HG03378 (cell line): ENCODE data around the gene CDH13.

Source experiments
- ATAC-seq: cut with Tn5 transposase; IDR thresholded peaks from one replicate; pipeline ENCODE4 v1.9.1; 2021; ENCODE audit warnings: mild to moderate bottlenecking, moderate library complexity; ENCODE audit not compliant: unreplicated experiment

CDH13 gene

GRCh38 chr16:83266848-83267553 lies 640.2 kb downstream of the CDH13 start:
- ATAC-seq: no peak

GRCh38 chr16:83268169-83268568 lies 641.4 kb downstream of the CDH13 start:
- no peak for ATAC-seq

GRCh38 chr16:83269048-83269447 lies 642.3 kb downstream of the CDH13 start:
- no peak for ATAC-seq

GRCh38 chr16:83269541-83269940 lies 642.8 kb downstream of the CDH13 start:
- no peak for ATAC-seq

- ATAC-seq: no peak
Measured at GRCh38 chr16:83270061-83270460, 643.3 kb downstream of the CDH13 start.

- ATAC-seq: no peak
Measured at GRCh38 chr16:83270640-83271039, 643.9 kb downstream of the CDH13 start.

GRCh38 chr16:83271123-83271522 lies 644.4 kb downstream of the CDH13 start:
- ATAC-seq: no peak

GRCh38 chr16:83271970-83272575 lies 645.3 kb downstream of the CDH13 start:
- ATAC-seq: no peak

GRCh38 chr16:83272843-83273242 lies 646.1 kb downstream of the CDH13 start:
- ATAC-seq: no peak

GRCh38 chr16:83273504-83274173 lies 646.9 kb downstream of the CDH13 start:
- no peak for ATAC-seq

GRCh38 chr16:83279251-83279650 lies 652.5 kb downstream of the CDH13 start:
- ATAC-seq: no peak

GRCh38 chr16:83285921-83286320 lies 659.2 kb downstream of the CDH13 start:
- no peak for ATAC-seq

- ATAC-seq: no peak
Measured at GRCh38 chr16:83296505-83296904, 669.7 kb downstream of the CDH13 start.

- ATAC-seq: no peak
Measured at GRCh38 chr16:83298541-83298940, 671.8 kb downstream of the CDH13 start.

- no peak for ATAC-seq
Measured at GRCh38 chr16:83300326-83300725, 673.6 kb downstream of the CDH13 start.

- ATAC-seq: no peak
Measured at GRCh38 chr16:83301971-83302370, 675.2 kb downstream of the CDH13 start.

GRCh38 chr16:83302853-83303252 lies 676.1 kb downstream of the CDH13 start:
- no peak for ATAC-seq

- ATAC-seq: no peak
Measured at GRCh38 chr16:83305092-83305491, 678.3 kb downstream of the CDH13 start.

- ATAC-seq: no peak
Measured at GRCh38 chr16:83306961-83307593, 680.3 kb downstream of the CDH13 start.

- ATAC-seq: no peak
Measured at GRCh38 chr16:83307594-83307992, 680.8 kb downstream of the CDH13 start.

GRCh38 chr16:83308414-83308813 lies 681.6 kb downstream of the CDH13 start:
- no peak for ATAC-seq

GRCh38 chr16:83310816-83311215 lies 684.0 kb downstream of the CDH13 start:
- no peak for ATAC-seq
